K562 (cell line): ENCODE results near the gene CDC20B.

Experiments used
- JUNB ChIP-seq: fragments of 450-650 bp; formaldehyde crosslinking; conservative IDR thresholded peaks from 2 replicates; pipeline ENCODE4 v1.4.0; 2020; ENCODE audit warnings: mild to moderate bottlenecking
- MYC ChIP-seq, 2 experiments: fragments of 250-450 bp in 1 of 2; sonication (Bioruptor Pico) in 1 of 2; IDR thresholded peaks; 2 replicates each; pipeline versions ENCODE4 v1.5.1 to v1.6.1; 2012 to 2021; ENCODE audit warnings: low read depth in 2 of 2, borderline replicate concordance in 1 of 2, improper control_type of control experiment in 1 of 2, low read length in 1 of 2, mild to moderate bottlenecking in 1 of 2, moderate library complexity in 1 of 2
- SLC30A9 ChIP-seq: fragments of 250-450 bp; sonication (Bioruptor Pico); IDR thresholded peaks from 2 replicates; pipeline ENCODE4 v1.8.0; 2022; ENCODE audit warnings: mild to moderate bottlenecking, moderate library complexity
- SP2 ChIP-seq: IDR thresholded peaks from 2 replicates; pipeline ENCODE4 v1.6.1; 2011; ENCODE audit warnings: mild to moderate bottlenecking, low read depth, low read length, moderate library complexity; ENCODE audit not compliant: poor library complexity, severe bottlenecking; ENCODE audit errors: extremely low read depth
- ZNF512 ChIP-seq: IDR thresholded peaks from 2 replicates; pipeline ENCODE4 v1.6.1; 2016; ENCODE audit warnings: missing genetic modification characterization, missing compliant biosample characterization

DNA sequence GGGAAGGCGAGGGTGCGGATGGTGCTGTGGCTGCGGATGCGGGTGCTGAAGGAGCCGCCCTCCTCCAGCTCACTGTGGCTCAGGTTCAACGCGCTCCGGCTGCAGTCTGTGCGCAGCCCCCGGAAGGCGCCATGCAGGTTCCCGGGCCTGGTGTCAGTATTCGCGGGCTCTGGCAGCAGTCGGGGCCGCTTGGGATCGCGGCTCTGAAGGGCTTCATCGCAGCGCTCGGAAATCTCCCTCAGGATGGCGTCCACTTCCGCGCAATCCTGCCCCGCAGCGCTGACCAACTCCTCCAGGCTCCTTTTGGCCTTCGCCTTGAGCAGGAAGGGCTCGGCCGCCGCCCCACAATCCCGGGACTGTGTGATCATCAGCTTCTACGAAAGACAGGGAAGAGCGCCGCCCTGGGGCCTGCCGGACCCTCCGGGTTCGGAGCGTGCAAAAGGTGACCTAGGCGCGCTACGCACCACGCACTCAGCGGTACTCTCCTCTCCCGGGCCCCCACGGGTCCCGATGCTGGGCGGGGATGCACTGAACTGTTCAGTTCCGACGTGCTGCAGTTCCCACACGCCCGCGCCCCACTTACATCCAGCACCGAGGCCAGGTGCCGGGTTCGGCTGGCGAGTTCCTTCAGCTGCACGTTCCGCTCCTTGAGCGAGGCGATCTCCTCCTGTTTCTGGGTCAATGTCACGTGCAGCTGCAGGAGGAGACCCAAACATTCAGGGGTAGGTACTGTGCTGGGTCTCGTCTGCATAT is 47.6 kb upstream of the CDC20B start:
- TF ChIP-seq SLC30A9: no peak
- no peak for TF ChIP-seq MYC (IDR thresholded peaks at IDR 0.05; ENCODE audit: low read depth, low read length)
- TF ChIP-seq MYC (CRISPR knock-in tag; IDR thresholded peaks at IDR 0.05; ENCODE audit: borderline replicate concordance, low read depth): no peak
- no peak for TF ChIP-seq SP2
- TF ChIP-seq ZNF512 (tag): no peak
- TF ChIP-seq JUNB (CRISPR knock-in tag): no peak
